Measurements from ENCODE around the gene MAPRE2.

The MAPRE2 gene

DNA sequence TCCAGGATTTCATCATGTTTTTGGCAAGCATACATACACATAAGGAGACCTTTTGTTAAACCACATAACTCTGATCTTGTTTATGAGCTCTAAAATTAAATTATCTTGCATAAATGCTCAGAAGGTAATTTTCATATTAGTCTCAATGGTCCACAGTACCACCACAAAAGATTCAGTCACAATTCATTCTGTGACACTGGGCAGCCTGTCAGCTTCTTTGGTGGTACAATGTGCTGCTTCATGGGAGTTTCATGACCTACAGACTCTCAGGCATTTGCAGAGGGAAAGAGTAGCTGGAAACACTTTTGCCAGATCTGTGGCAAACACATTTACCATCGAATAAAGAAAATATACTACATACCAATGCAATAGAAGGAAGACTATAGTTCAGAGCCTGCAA lies 148.3 kb downstream of the MAPRE2 start:
- no peak for DNase-seq

DNA sequence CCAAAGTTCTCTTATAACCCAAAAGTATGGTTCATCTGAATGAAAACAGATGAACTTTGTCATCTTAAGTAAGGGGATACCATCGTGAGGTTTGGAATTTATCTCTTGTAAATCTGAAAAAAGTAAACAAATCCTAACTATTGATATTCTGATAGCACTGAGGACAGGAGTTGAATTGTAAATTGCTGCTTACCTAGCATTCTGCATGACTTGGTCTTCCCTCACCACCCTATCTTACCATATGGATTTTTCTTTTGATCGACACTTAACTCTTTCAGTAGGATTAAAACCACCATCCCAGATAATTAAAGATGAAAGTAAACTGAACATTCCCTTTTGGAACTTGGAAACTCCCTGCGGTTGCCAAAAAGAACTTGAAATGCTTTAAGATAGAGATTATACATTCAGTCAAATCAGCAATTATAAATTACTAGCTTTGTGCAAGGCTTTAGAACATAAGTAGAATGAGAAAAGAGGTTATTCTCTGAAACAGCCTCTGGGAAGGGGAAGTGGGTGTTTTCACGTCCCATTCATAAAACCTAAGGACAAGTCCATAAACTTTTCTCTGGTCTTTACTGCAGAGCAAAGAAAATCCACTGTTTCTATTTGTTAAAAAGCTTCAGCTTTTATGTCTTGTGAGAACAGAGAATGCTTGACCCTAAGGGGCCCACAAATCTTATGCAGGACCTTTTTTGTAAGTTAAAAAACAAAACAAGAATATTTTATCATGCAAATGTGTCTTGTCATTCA lies 149.9 kb downstream of the MAPRE2 start:
- no peak for DNase-seq

DNA sequence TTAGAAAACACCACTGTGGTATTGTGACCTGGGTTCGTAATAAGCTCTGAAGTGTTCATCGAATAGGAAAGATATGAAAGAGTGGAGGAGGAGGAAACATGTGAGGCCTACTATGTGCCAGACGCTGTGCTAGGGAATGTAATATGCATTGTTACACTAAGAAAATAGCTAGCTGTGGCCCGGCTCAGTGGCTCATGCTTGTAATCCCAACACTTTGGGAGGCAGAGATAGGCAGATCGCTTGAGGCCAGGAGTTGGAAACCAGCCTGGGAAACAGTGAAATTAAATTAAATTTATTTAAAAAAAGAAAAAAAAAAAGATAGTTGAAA lies 150.4 kb downstream of the MAPRE2 start:
- no peak for DNase-seq

DNA sequence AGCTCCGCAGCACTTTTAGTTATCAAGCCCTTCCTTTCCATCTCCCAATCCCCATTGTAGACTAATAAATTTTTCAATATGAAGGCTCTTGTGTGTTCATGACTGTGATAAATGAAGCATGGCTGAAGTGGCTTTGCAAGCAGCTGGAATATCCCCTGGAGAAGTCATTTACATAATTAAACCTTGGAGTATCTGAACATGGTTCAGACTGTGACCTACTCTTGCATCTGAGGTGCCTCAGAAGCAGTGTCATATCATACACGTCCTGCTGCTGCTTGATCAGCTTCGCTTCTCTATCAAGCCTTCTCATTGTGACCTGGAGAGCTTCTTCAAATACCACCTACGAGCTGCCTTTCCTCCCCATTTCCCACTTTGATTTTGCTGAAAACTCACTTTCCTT lies 151.2 kb downstream of the MAPRE2 start:
- no peak for DNase-seq

Measured in NCI-H1930 (cell line).